Measurements from ENCODE around the gene PSMD3.

The PSMD3 gene

GRCh38 chr17:39970157-39970692, 10.4 kb upstream of the PSMD3 start:
- no peak for TF ChIP-seq CTCF (IDR thresholded peaks at IDR 0.05; ENCODE audit: borderline replicate concordance, insufficient read depth, low read depth, low read length)
- no peak overlapping the region for H3K4me3 ChIP-seq (ENCODE audit: low read depth, low read length)

DNA sequence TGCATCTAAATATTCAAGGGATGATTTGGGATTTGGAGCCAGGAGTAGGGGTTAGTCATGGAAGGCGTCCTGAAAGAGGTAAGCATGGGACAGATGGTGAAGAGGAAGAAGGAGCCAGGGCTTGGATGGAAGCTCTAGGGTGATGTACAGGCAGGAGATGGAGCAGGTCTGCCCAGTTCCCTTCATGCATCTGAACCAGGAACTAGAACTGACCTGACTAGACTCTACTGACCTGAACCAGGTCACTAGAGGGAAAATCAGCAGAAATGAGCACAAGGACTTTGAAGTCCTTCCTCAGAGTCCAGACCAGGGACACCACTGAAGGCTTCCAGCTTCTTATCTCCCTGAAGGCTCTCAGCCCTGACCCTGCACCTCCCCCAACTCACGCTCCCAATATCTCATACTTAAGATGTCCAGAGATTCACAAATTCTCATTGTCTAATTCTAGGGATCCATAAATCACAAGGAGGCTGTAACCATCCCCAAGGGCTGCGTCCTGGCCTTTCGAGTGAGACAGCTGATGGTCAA, 9.5 kb upstream of the PSMD3 start:
- H3K4me3 ChIP-seq (ENCODE audit: low read depth, low read length) = no peak overlapping the region
- TF ChIP-seq CTCF (IDR thresholded peaks at IDR 0.05; ENCODE audit: borderline replicate concordance, insufficient read depth, low read depth, low read length) = no peak

DNA sequence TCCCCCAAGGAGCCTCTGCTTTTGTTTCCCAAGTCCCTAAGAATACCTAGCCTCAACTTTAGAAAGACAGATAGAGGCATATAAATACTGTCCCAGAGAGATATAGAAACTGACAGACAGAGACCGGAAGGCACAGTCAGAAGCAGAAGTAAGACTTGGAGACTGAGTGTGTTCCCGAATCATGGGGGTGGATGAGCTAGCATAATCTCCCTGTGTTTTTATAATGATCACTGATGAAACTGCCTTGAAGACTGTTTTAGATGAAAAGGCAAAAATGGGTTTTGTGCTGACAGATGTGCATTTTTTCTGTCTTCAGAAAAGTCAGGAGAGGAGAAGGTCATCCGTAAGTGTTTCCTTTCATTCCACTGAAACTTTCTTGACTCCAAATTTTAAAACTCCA, 8.3 kb upstream of the PSMD3 start:
- TF ChIP-seq CTCF (IDR thresholded peaks at IDR 0.05; ENCODE audit: borderline replicate concordance, insufficient read depth, low read depth, low read length) = no peak
- H3K4me3 ChIP-seq (ENCODE audit: low read depth, low read length) = no peak overlapping the region

DNA sequence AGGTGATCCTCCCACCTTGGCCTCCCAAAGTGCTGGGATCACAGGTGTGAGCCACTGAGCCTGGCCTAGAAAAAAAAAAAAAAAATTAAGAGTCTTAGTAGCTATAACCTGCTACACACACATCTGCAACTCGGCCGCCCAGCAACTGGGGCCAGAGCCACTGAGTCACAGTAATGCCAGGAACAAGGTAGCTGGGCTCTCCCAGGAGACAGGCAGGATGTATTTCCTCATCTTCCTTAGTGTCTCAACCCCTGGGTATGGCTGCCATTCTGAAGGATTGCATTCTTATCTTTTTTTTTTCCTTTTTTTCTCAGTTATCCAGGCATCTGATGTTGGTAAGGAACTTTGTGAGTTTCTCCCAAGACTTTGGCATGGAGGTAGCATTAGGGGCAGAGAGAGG, 7.1 kb upstream of the PSMD3 start:
- TF ChIP-seq CTCF (IDR thresholded peaks at IDR 0.05; ENCODE audit: borderline replicate concordance, insufficient read depth, low read depth, low read length) = no peak
- no peak overlapping the region for H3K4me3 ChIP-seq (ENCODE audit: low read depth, low read length)

- H3K4me3 ChIP-seq (ENCODE audit: low read depth, low read length) = no peak overlapping the region
- no peak for TF ChIP-seq CTCF (IDR thresholded peaks at IDR 0.05; ENCODE audit: borderline replicate concordance, insufficient read depth, low read depth, low read length)
Observed at GRCh38 chr17:39974433-39974832, 6.2 kb upstream of the PSMD3 start.

GRCh38 chr17:39975801-39976200, 4.8 kb upstream of the PSMD3 start:
- TF ChIP-seq CTCF (IDR thresholded peaks at IDR 0.05; ENCODE audit: borderline replicate concordance, insufficient read depth, low read depth, low read length) = no peak

DNA sequence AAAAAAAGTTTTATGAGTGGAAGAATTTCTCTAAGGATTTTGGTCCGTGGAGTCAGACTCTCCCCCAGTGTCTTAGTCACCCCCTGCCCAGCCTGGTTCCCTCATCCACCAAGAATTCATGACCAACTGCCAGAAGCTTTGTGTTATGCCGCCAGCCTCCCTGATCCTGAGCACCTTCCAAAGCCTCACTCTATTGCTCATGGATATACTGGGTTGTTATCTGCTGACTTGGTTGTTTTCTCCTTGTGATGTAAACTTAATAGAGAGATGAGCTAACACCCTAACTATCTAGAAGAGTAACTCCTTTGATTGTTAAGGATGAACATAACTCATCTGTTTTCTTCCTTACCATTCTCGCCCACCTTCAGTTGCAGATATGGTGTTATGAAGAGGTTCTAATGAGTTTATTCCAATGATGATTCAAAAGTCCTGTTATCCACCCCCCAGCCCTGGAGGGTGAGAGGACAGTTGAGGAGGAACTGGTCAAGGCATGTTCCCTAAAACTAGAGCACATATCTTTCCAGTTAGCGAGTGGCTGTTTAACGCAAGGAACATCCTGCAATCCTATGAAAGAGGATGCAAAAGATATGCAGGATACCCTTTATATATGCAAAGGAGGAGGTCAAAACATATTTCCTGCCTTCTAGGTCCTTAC, 1.5 kb upstream of the PSMD3 start:
- H3K4me3 ChIP-seq (ENCODE audit: low read depth, low read length) = no peak overlapping the region
- no peak for TF ChIP-seq CTCF (IDR thresholded peaks at IDR 0.05; ENCODE audit: borderline replicate concordance, insufficient read depth, low read depth, low read length)

More at GRCh38 chr17:39975801-39976200, 4.8 kb upstream of the PSMD3 start:
- no peak overlapping the region for H3K4me3 ChIP-seq (ENCODE audit: low read depth, low read length)

Data from GM12875 (cell line).